ENCODE results near the gene METTL4. TPM values are rescaled to one million over a fixed set of nuclear protein-coding genes. Genes with fewer than 3 reads are reported as not detected.
A peak's percentile ranks its signal among the peaks of the same experiment; 100 is the strongest.

Gene METTL4
- total RNA-seq, 2 experiments from 2014 or later: 19.4 to 20.6 TPM

DNA sequence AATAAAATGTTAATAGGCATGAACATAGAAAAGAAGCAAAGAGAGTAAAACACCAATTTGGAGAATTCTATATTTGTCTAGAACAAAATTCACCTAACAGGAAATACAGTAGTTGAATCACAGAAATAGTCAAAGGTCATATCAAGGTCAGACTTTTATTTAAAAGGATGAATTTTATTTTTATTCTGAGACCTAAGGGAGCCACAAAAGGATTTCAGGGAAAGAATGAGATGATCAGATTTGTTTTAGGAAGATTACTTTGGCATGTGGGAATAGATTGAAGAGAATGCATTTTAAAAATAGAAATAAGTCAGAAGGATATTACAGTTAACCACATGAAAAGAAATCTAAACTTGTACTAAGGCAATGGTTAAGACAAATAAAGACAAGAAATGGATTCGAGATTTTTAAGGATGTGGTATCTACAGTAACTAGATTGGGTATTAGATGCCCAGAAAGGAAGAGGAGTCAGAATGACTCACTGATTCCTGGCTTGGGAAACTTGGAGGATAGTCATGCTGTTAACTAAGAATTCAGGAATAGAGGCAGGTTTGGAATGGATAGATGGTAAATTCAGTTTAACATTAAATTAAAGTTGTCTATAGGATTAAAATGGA lies 56.0 kb downstream of the METTL4 start:
- no peak for DNase-seq
- Mint-ChIP-seq H3K4me1 (ENCODE audit: low read depth) (peaks cover 17% of the 10 kb centered on the region), H3K4me3 (no peak overlapping the region), H3K27ac (peak overlapping the region; percentile 14), H3K36me3 (ENCODE audit: low read depth) (no peaks in the 10 kb centered on the region), H3K27me3 (ENCODE audit: low read depth) (no peaks in the 10 kb centered on the region), H3K9me3 (no peaks in the 10 kb centered on the region)
- intact Hi-C loops (cut with micrococcal nuclease): no loop called here
- CTCF ChIA-PET: no interaction called here

DNA sequence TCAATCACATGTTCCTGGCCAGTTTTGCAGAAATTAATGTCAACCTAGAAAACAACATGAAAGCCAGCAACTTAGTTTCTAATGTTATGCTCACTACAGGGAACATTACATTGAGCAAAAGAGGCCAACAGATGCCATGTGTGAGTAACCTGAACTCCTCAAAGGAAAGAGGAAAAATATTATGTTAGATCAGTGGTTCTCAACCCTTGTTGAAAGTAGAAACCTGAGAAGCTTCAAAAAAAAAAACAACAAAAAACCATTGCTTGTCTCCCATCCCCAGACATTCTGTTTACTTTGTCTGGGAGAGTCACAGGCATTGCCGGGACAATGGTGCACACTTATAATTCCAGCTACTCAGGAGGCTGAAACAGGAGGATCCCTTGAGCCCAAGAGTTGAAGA lies 57.7 kb downstream of the METTL4 start:
- no peak overlapping the region for H3K27ac Mint-ChIP-seq
- H3K27me3 Mint-ChIP-seq (ENCODE audit: low read depth): no peaks in the 10 kb centered on the region
- no peak overlapping the region for H3K4me3 Mint-ChIP-seq
- intact Hi-C loops (cut with micrococcal nuclease): no loop called here
- H3K9me3 Mint-ChIP-seq: no peaks in the 10 kb centered on the region
- peaks cover 17% of the 10 kb centered on the region for H3K4me1 Mint-ChIP-seq (ENCODE audit: low read depth)
- no peak for DNase-seq
- no peaks in the 10 kb centered on the region for H3K36me3 Mint-ChIP-seq (ENCODE audit: low read depth)
- CTCF ChIA-PET: no interaction called here

DNA sequence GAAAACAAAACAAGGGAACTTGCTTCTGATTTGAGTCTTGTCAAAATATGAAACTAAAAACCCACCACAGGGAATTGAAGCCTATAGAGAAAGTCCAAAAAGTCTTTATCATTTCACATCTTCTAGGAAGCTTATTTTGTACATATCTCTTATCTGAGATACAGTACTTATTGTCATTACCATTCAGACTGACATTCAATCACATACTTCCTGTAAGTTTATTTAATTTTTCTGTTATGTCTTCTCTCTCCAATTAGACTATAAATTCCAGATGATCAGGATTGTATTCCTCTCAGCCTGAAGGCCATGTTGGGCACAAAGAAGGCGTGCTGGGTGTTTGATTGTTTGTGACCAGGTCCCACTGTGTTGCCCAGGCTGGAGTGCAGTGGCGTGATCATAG lies 59.2 kb downstream of the METTL4 start:
- intact Hi-C loops (cut with micrococcal nuclease): no loop called here
- Mint-ChIP-seq H3K4me1 (ENCODE audit: low read depth) (peaks cover 17% of the 10 kb centered on the region), H3K27me3 (ENCODE audit: low read depth) (no peaks in the 10 kb centered on the region), H3K27ac (no peak overlapping the region), H3K4me3 (no peak overlapping the region), H3K36me3 (ENCODE audit: low read depth) (no peaks in the 10 kb centered on the region), H3K9me3 (no peaks in the 10 kb centered on the region)
- CTCF ChIA-PET: no interaction called here
- no peak for DNase-seq

DNA sequence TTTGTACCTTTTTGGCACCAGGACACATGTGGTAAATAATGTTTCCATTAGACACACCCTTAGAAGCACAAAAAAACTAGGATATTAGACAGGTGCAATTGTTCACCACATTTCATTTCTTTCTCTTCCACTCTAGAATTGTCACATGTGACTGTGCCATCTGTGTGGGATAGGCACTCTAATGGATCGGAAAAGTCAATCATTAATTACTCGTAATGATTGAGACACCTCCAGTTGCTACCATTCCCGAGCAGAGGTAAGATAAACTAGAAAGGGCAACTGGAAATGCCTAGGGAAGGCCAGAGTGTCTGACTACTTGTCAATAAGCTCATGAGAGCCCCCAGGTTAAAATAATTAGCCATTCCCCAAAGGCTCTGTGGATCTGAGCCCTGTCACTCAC lies 59.9 kb downstream of the METTL4 start:
- peaks cover 14% of the 10 kb centered on the region for H3K4me1 Mint-ChIP-seq (ENCODE audit: low read depth)
- CTCF ChIA-PET: no interaction called here
- H3K36me3 Mint-ChIP-seq (ENCODE audit: low read depth): no peaks in the 10 kb centered on the region
- no peaks in the 10 kb centered on the region for H3K27me3 Mint-ChIP-seq (ENCODE audit: low read depth)
- DNase-seq: no peak
- H3K27ac Mint-ChIP-seq: no peak overlapping the region
- H3K9me3 Mint-ChIP-seq: no peaks in the 10 kb centered on the region
- H3K4me3 Mint-ChIP-seq: no peak overlapping the region
- intact Hi-C loops (cut with micrococcal nuclease): no loop called here

DNA sequence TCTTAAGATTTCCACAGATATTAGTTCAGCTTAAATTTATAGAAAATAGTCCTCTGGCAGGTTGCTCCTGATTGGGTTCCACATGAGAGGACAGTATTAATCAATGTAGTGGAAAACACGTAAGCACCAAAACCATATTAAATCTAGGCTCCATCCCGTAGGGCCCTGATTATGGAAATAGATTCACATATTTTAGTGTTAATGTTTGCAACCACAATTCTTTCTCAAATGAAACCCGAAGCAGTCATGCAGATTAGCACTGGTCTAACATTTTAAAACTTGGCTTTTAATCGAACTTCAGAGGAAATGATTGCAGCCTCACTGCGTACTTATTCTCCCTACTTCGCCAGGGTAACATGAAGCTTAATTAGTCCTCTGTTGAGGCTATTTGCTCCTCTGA lies 60.9 kb downstream of the METTL4 start:
- Mint-ChIP-seq H3K4me3 (no peak overlapping the region), H3K27ac (no peak overlapping the region), H3K9me3 (no peaks in the 10 kb centered on the region), H3K4me1 (ENCODE audit: low read depth) (peaks cover 4% of the 10 kb centered on the region), H3K36me3 (ENCODE audit: low read depth) (no peaks in the 10 kb centered on the region), H3K27me3 (ENCODE audit: low read depth) (no peaks in the 10 kb centered on the region)
- intact Hi-C loops (cut with micrococcal nuclease): no loop called here
- DNase-seq: no peak
- CTCF ChIA-PET: no interaction called here

DNA sequence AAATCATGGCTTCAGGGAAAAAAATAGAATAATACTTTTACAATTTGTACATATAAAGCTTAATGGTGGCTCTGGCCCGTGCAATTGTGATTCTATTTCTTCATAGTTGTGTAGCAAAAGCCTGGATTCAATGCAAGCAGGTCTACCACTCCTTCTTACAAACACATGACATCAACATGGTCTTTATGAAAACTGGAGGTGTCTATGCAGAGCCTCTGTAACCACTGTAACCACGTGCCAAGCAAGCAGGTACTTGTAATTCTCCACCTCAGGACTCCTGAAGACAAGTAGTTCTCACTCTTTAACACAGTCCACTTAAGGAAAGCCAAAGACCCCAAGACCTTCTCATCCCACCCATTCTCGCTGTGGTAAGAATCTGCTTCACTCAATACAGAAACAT lies 62.6 kb downstream of the METTL4 start:
- H3K27ac Mint-ChIP-seq: no peak overlapping the region
- no peak overlapping the region for H3K4me3 Mint-ChIP-seq
- H3K36me3 Mint-ChIP-seq (ENCODE audit: low read depth): no peaks in the 10 kb centered on the region
- no peaks in the 10 kb centered on the region for H3K9me3 Mint-ChIP-seq
- DNase-seq: no peak
- CTCF ChIA-PET: interaction anchor here (1.0 kb wide), 1 partner anchor 34 kb away, joined by 3 read pairs; no protein-coding TSS in a partner anchor
- no peaks in the 10 kb centered on the region for H3K4me1 Mint-ChIP-seq (ENCODE audit: low read depth)
- no peaks in the 10 kb centered on the region for H3K27me3 Mint-ChIP-seq (ENCODE audit: low read depth)
- intact Hi-C loops (cut with micrococcal nuclease): no loop called here

DNA sequence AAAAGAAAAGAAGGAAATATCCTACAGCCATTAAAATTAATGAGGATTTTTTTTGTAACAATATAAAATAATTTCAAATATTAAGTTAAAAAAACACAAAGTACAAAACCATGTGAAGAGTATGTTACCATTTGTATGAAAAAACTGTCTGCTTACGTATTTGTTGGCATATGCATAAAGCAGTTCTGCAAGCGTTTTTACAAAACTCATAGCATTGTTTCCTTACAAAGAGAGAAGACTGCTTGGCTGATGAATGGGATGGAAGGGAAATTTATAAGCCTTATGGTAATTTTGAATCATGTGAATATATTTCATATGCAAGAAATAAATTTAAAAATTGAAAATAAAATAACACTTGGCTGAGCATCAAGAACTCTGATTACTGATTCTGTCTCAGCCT lies 63.1 kb downstream of the METTL4 start:
- Mint-ChIP-seq H3K27ac (no peak overlapping the region), H3K4me1 (ENCODE audit: low read depth) (no peaks in the 10 kb centered on the region), H3K27me3 (ENCODE audit: low read depth) (no peaks in the 10 kb centered on the region)

DNA sequence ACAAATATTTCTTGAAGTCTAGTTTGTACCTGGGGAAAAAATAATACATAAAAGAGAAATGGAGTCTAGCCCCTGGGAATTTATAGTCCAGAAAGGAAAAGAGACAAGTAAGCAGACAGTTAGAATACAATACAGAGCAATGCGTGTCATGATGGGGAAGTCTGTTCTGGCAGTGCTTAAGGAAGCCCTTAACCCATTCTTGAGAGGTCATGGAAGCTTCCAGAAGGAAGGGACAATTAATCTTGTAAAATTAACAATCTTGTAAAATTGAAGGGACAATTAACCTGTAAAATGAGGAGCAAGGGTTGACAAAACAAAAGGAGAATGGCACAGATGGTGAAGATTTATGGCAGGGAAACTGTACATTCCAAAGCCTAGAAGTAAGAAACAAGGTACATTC lies 66.7 kb downstream of the METTL4 start:
- Mint-ChIP-seq H3K4me3 (no peak overlapping the region), H3K9me3 (no peaks in the 10 kb centered on the region), H3K4me1 (ENCODE audit: low read depth) (no peaks in the 10 kb centered on the region), H3K27me3 (ENCODE audit: low read depth) (no peaks in the 10 kb centered on the region), H3K36me3 (ENCODE audit: low read depth) (no peaks in the 10 kb centered on the region), H3K27ac (no peak overlapping the region)
- no peak for DNase-seq
- CTCF ChIA-PET: no interaction called here
- intact Hi-C loops (cut with micrococcal nuclease): no loop called here

More for the DNA sequence above, 63.1 kb downstream of the METTL4 start:
- no peaks in the 10 kb centered on the region for H3K9me3 Mint-ChIP-seq
- intact Hi-C loops (cut with micrococcal nuclease): no loop called here
- CTCF ChIA-PET: no interaction called here
- H3K4me3 Mint-ChIP-seq: no peak overlapping the region
- no peak for DNase-seq
- H3K36me3 Mint-ChIP-seq (ENCODE audit: low read depth): no peaks in the 10 kb centered on the region

DNA sequence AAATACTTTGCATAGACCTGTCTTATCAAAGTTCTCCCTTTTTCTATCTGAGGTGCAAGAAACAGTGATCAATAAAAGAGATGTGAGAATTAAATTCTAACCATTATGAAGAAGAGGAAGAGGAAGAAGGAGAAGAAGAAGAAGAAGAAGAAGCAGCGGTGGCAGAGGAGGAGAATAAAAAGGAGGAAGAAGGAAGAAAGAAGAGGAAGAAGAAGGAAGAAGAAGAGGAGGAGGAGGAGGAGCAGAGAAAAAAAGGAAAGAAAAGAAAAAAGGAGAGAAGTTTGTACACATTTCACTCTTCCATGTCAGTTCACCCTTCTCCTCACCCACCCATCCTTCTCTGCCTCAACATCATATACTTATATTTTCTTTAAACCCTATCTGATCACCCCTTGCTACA lies 68.4 kb downstream of the METTL4 start:
- CTCF ChIA-PET: no interaction called here
- Mint-ChIP-seq H3K27me3 (ENCODE audit: low read depth) (no peaks in the 10 kb centered on the region), H3K9me3 (no peaks in the 10 kb centered on the region), H3K4me3 (no peak overlapping the region), H3K36me3 (ENCODE audit: low read depth) (no peaks in the 10 kb centered on the region), H3K4me1 (ENCODE audit: low read depth) (no peaks in the 10 kb centered on the region), H3K27ac (no peak overlapping the region)
- no peak for DNase-seq
- intact Hi-C loops (cut with micrococcal nuclease): no loop called here

DNA sequence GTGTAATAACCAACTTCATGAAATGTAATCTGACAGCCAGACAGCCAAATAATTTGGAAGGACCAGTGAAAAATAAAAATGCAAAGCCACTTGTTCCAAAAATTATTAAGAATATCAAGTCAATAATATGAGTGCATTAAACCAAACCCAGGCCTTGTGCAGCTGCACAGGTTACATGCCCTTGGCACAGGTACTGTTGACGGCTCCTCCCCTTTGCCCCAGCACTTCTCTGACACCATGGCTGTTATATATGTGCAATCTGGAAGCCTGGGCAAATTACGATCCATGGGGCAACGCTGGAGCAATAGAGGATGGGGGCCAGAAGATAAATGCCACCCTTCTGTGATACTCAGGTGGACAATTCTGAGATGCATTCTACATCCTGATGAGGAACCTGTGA lies 68.9 kb downstream of the METTL4 start:
- no peaks in the 10 kb centered on the region for H3K27me3 Mint-ChIP-seq (ENCODE audit: low read depth)
- DNase-seq: no peak
- no peaks in the 10 kb centered on the region for H3K9me3 Mint-ChIP-seq
- no peaks in the 10 kb centered on the region for H3K4me1 Mint-ChIP-seq (ENCODE audit: low read depth)
- no peak overlapping the region for H3K4me3 Mint-ChIP-seq
- intact Hi-C loops (cut with micrococcal nuclease): no loop called here
- H3K27ac Mint-ChIP-seq: no peak overlapping the region
- H3K36me3 Mint-ChIP-seq (ENCODE audit: low read depth): no peaks in the 10 kb centered on the region
- CTCF ChIA-PET: no interaction called here

DNA sequence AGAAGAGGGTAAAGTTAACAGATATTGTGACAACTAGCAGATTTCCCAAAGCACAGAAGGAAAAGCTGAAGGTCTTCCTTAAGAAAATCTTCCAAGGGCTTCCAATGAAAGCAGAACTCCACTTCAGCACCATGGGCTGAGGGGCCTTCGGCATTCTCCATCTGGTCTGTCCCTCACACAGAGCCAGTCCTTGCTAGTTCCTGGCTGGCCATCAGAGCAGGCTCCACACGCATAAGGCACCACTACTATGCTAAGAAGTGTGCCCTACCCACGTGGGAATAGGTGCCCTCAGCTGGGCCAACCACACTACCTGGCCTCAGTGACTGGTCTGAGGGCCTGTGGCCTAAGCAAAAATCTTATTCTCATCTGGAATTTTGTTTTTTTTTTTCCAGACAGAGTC lies 73.5 kb downstream of the METTL4 start:
- no peak for DNase-seq
- intact Hi-C loops (cut with micrococcal nuclease): no loop called here
- Mint-ChIP-seq H3K9me3 (no peaks in the 10 kb centered on the region), H3K4me1 (ENCODE audit: low read depth) (no peaks in the 10 kb centered on the region), H3K27ac (no peak overlapping the region), H3K4me3 (no peak overlapping the region), H3K27me3 (ENCODE audit: low read depth) (no peaks in the 10 kb centered on the region), H3K36me3 (ENCODE audit: low read depth) (no peaks in the 10 kb centered on the region)
- CTCF ChIA-PET: interaction anchor here (0.6 to 0.9 kb wide), 2 partner anchors 394 to 792 kb away, joined by 3 to 4 read pairs; no protein-coding TSS in a partner anchor

DNA sequence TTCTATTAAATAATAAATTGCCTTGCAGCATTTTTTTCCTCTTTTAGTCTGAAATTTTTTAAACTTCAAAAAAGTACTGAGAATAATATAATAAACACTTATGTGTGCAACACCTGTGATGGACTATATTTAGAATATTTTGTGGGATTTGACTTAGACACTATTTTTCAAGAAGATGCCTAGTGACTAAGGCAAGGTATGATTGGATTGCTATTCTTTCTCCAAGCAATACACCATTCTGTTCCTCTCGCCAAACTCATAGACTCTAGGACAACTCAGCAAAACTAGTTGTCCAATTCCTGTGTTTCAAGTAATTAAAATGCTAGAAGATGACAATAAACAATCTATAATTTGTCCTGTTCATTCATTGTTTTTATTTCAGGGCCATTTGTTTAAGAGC lies 75.9 kb downstream of the METTL4 start:
- CTCF ChIA-PET: interaction anchor here (0.8 kb wide), 1 partner anchor 10 kb away, joined by 3 read pairs; no protein-coding TSS in a partner anchor
- DNase-seq: no peak
- Mint-ChIP-seq H3K27ac (no peak overlapping the region), H3K4me3 (no peak overlapping the region), H3K27me3 (ENCODE audit: low read depth) (no peaks in the 10 kb centered on the region), H3K9me3 (no peaks in the 10 kb centered on the region), H3K4me1 (ENCODE audit: low read depth) (no peaks in the 10 kb centered on the region), H3K36me3 (ENCODE audit: low read depth) (no peaks in the 10 kb centered on the region)
- intact Hi-C loops (cut with micrococcal nuclease): no loop called here

DNA sequence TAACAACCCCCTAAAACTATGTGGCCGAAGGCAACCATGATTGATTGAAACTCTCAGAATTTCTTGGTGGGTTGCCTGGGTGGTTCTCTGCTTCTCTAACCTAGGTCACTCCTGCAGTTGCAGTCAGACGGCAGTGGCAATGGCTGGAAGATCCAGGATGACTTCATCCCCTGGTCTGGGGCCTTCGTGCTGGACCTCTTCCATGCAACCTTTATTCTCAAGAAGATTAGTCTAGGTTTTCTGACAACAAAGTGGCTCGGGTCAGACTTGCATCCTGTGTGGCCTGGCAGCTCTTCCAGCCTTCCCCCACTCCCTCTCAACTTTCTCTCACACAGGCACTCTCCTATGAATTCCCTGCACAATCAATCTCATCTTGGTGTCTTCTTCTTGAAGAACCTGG lies 76.4 kb downstream of the METTL4 start:
- DNase-seq: no peak
- intact Hi-C loops (cut with micrococcal nuclease): no loop called here
- Mint-ChIP-seq H3K4me1 (ENCODE audit: low read depth) (no peaks in the 10 kb centered on the region), H3K27ac (no peak overlapping the region), H3K36me3 (ENCODE audit: low read depth) (no peaks in the 10 kb centered on the region), H3K9me3 (no peaks in the 10 kb centered on the region), H3K4me3 (no peak overlapping the region), H3K27me3 (ENCODE audit: low read depth) (no peaks in the 10 kb centered on the region)
- CTCF ChIA-PET: no interaction called here

All from activated naive CD4-positive, alpha-beta T cell treated with anti-CD3 and anti-CD28 coated beads for 36 hours (primary cell).